Ovary (tissue), 3 donors: Measurements from ENCODE around the gene CALHM3.

ENCODE experiments used
- EP300 ChIP-seq: sonication (generic); formaldehyde crosslinking; IDR thresholded peaks from one replicate; pipeline ENCODE4 v1.6.1; 2017; ENCODE audit warnings: antibody characterized with exemption
- POLR2A ChIP-seq: fragments of 450-650 bp; IDR thresholded peaks from one replicate; pipeline ENCODE4 v1.6.1; 2017; ENCODE audit warnings: antibody characterized with exemption, mild to moderate bottlenecking, moderate library complexity
- TF ChIP-seq, protein P1 (sequence below), 3 donors: fragments of 450-650 bp in 2 of 3; fragments of 200-600 bp in 1 of 3; IDR thresholded peaks; one replicate each; pipeline versions ENCODE4 v1.5.1 to v1.8.0; 2016 to 2022; ENCODE audit warnings: antibody characterized with exemption in 3 of 3, mild to moderate bottlenecking in 1 of 3
- donor health status: DM: no; HTN: no; CAD: no.

DNA sequence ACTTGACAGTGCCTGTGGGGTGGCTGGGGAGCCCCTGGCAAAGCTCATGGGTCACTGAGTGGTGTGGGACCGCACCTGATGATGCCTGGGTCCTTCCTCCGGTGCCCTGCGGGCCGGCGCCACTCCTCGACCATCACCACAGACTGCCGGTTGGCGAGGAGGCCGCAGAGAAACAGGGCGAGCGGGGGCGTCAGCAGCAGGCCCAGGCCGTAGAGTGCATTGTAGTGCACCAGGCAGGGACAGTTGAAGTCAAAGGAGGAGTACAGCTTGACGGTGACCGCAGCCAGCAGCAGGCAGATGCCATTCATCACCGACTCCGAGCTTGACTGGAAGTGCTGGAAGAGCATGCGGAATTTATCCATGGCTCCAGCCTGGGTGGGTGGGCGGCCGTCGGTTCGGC, 369 bp downstream of the CALHM3 start:
- TF ChIP-seq, protein P1, sequence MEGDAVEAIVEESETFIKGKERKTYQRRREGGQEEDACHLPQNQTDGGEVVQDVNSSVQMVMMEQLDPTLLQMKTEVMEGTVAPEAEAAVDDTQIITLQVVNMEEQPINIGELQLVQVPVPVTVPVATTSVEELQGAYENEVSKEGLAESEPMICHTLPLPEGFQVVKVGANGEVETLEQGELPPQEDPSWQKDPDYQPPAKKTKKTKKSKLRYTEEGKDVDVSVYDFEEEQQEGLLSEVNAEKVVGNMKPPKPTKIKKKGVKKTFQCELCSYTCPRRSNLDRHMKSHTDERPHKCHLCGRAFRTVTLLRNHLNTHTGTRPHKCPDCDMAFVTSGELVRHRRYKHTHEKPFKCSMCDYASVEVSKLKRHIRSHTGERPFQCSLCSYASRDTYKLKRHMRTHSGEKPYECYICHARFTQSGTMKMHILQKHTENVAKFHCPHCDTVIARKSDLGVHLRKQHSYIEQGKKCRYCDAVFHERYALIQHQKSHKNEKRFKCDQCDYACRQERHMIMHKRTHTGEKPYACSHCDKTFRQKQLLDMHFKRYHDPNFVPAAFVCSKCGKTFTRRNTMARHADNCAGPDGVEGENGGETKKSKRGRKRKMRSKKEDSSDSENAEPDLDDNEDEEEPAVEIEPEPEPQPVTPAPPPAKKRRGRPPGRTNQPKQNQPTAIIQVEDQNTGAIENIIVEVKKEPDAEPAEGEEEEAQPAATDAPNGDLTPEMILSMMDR (IDR thresholded peaks at IDR 0.05) = no peak
- TF ChIP-seq EP300 (no peak), POLR2A (no peak)
